Panc1 (cell line): ENCODE results near the gene ZNF362. TPM values are rescaled to one million over a fixed set of nuclear protein-coding genes. Genes with fewer than 3 reads are reported as not detected.

ENCODE experiments used
- ATAC-seq: fragments of 200-7000 bp; cut with Tn5 transposase; 2 replicates; pipeline ENCODE4 v1.9.1; 2020; ENCODE audit warnings: mild to moderate bottlenecking, moderate library complexity
- BruUV-seq: library from RNA; stranded (reverse); fragments of 400-500 nt; replicated peaks from 2 replicates; lab custom pipeline; 2021; lab: Mats Ljungman, UMichigan
- CTCF ChIA-PET: fragments of 300-600 bp; sonication (Branson Sonifier 250); formaldehyde crosslinking; loops from one replicate; lab custom pipeline; 2022; ENCODE audit warnings: antibody characterized with exemption; lab: Charles Lee
- POLR2A ChIA-PET: fragments of 300-600 bp; sonication (Branson Sonifier 250); formaldehyde crosslinking; loops from one replicate; lab custom pipeline; 2022; ENCODE audit warnings: antibody characterized with exemption; lab: Charles Lee
- DNase-seq: peaks from one replicate; pipeline ENCODE4 v3.0.0-alpha.2; 2010; ENCODE audit warnings: low read depth, low spot score
- H3K27ac ChIP-seq: 2 replicates; pipeline ENCODE4 v1.5.1; 2011; ENCODE audit warnings: mild to moderate bottlenecking, low read length, inconsistent platforms
- H3K27me3 ChIP-seq: fragments of 200-500 bp; sonication (Bioruptor generic); 2 replicates; pipeline ENCODE4 v1.6.0; 2014; ENCODE audit warnings: low read length, inconsistent platforms; ENCODE audit not compliant: control insufficient read depth, insufficient read depth
- H3K36me3 ChIP-seq: fragments of 200-500 bp; sonication (Bioruptor generic); 2 replicates; pipeline ENCODE4 v1.5.1; 2014; ENCODE audit warnings: inconsistent platforms, mild to moderate bottlenecking, low read length, moderate library complexity; ENCODE audit not compliant: control insufficient read depth, insufficient read depth
- H3K4me1 ChIP-seq: 2 replicates; pipeline ENCODE4 v1.5.1; 2011; ENCODE audit warnings: inconsistent platforms, mild to moderate bottlenecking, low read length, moderate library complexity; ENCODE audit not compliant: control insufficient read depth, insufficient read depth
- H3K4me3 ChIP-seq, 2 experiments: 2 replicates each; pipeline ENCODE4 v1.5.1; 2011 to 2012; ENCODE audit warnings: low read depth in 2 of 2, low read length in 2 of 2, mild to moderate bottlenecking in 2 of 2, inconsistent platforms in 1 of 2, moderate library complexity in 1 of 2
- H3K9me3 ChIP-seq: fragments of 200-500 bp; sonication (Bioruptor generic); 2 replicates; pipeline ENCODE4 v1.5.1; 2014; ENCODE audit warnings: low read depth, mild to moderate bottlenecking, inconsistent platforms, low read length, moderate library complexity; ENCODE audit not compliant: control insufficient read depth, insufficient read depth
- POLR2AphosphoS5 ChIP-seq: IDR thresholded peaks from 2 replicates; pipeline ENCODE4 v1.6.1; 2012; ENCODE audit warnings: mild to moderate bottlenecking, low read depth, low read length, moderate library complexity
- SIN3A ChIP-seq: IDR thresholded peaks from 2 replicates; pipeline ENCODE4 v1.6.1; 2012; ENCODE audit warnings: low read depth, mild to moderate bottlenecking, low read length, moderate library complexity, borderline replicate concordance; ENCODE audit not compliant: insufficient read depth
- TCF7L2 ChIP-seq: IDR thresholded peaks from 2 replicates; pipeline ENCODE4 v1.6.1; 2011; ENCODE audit warnings: mild to moderate bottlenecking, low read depth, low read length, inconsistent platforms
- in situ Hi-C: cut with HindIII; loops from 2 replicates; pipeline ENCODE4 v1.10.0; 2016; ENCODE audit warnings: low sequenced_read_pairs, low pct_unique_long_range_greater_than_20kb
- intact Hi-C: fragments of 100-400 bp; cut with micrococcal nuclease; formaldehyde crosslinking; loops from one replicate; pipeline ENCODE4 v1.10.0; 2022; ENCODE audit not compliant: unreplicated experiment
- total RNA-seq: library from RNA; stranded (reverse); gene quantifications from one replicate; pipeline ENCODE4 v1.2.1, GENCODE V29; 2021; ENCODE audit not compliant: unreplicated experiment
- TF ChIP-seq, protein P1 (sequence below), 2 experiments: IDR thresholded peaks; 2 replicates each; pipeline ENCODE4 v1.6.1; 2011 to 2012; ENCODE audit warnings: low read depth in 2 of 2, control low read depth in 1 of 2, low read length in 1 of 2, mild to moderate bottlenecking in 1 of 2, moderate library complexity in 1 of 2; ENCODE audit not compliant: insufficient read depth in 1 of 2
- TF ChIP-seq, protein P2 (sequence below): fragments of 450-650 bp; IDR thresholded peaks from 2 replicates; pipeline ENCODE4 v1.5.1; 2017; ENCODE audit warnings: mild to moderate bottlenecking

ZNF362 gene
- total RNA-seq, 1 experiment from 2014 or later: 17.5 TPM

DNA sequence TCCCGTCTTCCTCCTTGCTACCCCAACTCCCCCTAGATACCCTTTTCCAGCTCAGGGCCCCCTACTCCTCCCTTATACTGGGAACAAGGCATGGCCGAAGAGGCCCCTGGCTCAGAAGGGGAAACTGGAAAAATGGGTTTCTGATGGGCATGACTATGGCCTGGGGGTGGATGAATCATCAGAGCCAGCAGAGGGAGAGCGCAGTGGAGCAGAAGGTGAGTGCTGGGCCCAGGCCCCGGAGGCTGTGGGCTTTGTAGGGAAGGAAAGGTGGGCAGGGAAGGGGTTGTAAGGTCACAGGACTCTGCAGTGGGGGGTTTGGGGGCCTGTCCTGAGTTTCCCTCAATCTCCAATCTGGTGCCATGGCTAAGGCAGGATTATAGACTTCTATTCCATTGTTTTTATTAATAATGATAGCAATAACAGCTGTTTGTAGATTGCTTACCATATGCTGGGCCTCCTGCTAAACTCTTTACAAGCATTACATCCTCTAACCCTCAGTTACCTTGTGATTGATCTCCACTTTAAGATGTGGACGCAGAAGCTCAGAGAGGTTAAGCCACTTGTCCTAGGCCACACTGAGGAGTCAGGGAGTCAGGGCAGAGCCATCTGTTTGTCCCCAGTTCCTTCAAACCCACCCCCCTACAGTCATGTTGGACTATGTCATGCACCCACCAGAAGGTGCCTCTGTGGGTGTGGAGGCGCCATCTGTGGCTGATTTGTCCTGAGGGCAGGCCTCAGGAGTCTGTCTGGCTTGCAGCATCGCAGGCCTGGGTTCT lies 36.2 kb upstream of the ZNF362 start:
- intact Hi-C loops: loop anchor here (2.0 to 10.0 kb wide), 3 partner anchors 75 to 227 kb away; no protein-coding TSS in a partner anchor
- H3K27me3 ChIP-seq: no peaks in the 10 kb centered on the region
- H3K27ac ChIP-seq: no peak overlapping the region
- ATAC-seq: peak; percentile 70
- in situ Hi-C loops: no loop called here
- BruUV-seq: no TSS peak
- H3K4me3 ChIP-seq: no peak overlapping the region
- no peaks in the 10 kb centered on the region; the same call in 1 of the 2 replicates for H3K4me1 ChIP-seq
- H3K36me3 ChIP-seq: no peaks in the 10 kb centered on the region
- ChIA-PET CTCF (no interaction called here), POLR2A (no interaction called here)
- DNase-seq: no peak
- TF ChIP-seq, protein P1, sequence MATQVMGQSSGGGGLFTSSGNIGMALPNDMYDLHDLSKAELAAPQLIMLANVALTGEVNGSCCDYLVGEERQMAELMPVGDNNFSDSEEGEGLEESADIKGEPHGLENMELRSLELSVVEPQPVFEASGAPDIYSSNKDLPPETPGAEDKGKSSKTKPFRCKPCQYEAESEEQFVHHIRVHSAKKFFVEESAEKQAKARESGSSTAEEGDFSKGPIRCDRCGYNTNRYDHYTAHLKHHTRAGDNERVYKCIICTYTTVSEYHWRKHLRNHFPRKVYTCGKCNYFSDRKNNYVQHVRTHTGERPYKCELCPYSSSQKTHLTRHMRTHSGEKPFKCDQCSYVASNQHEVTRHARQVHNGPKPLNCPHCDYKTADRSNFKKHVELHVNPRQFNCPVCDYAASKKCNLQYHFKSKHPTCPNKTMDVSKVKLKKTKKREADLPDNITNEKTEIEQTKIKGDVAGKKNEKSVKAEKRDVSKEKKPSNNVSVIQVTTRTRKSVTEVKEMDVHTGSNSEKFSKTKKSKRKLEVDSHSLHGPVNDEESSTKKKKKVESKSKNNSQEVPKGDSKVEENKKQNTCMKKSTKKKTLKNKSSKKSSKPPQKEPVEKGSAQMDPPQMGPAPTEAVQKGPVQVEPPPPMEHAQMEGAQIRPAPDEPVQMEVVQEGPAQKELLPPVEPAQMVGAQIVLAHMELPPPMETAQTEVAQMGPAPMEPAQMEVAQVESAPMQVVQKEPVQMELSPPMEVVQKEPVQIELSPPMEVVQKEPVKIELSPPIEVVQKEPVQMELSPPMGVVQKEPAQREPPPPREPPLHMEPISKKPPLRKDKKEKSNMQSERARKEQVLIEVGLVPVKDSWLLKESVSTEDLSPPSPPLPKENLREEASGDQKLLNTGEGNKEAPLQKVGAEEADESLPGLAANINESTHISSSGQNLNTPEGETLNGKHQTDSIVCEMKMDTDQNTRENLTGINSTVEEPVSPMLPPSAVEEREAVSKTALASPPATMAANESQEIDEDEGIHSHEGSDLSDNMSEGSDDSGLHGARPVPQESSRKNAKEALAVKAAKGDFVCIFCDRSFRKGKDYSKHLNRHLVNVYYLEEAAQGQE (IDR thresholded peaks at IDR 0.05; ENCODE audit: insufficient read depth in 1 of 2, low read depth in 2 of 2, low read length in 1 of 2): no peak
- no peak for TF ChIP-seq SIN3A
- TF ChIP-seq POLR2AphosphoS5: no peak
- TF ChIP-seq, protein P2, sequence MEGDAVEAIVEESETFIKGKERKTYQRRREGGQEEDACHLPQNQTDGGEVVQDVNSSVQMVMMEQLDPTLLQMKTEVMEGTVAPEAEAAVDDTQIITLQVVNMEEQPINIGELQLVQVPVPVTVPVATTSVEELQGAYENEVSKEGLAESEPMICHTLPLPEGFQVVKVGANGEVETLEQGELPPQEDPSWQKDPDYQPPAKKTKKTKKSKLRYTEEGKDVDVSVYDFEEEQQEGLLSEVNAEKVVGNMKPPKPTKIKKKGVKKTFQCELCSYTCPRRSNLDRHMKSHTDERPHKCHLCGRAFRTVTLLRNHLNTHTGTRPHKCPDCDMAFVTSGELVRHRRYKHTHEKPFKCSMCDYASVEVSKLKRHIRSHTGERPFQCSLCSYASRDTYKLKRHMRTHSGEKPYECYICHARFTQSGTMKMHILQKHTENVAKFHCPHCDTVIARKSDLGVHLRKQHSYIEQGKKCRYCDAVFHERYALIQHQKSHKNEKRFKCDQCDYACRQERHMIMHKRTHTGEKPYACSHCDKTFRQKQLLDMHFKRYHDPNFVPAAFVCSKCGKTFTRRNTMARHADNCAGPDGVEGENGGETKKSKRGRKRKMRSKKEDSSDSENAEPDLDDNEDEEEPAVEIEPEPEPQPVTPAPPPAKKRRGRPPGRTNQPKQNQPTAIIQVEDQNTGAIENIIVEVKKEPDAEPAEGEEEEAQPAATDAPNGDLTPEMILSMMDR: no peak
- no peak for TF ChIP-seq TCF7L2
- peaks cover 13% of the 10 kb centered on the region for H3K9me3 ChIP-seq

GRCh38 chr1:33220676-33221384 lies 35.5 kb upstream of the ZNF362 start:
- Histone ChIP-seq H3K36me3 (no peaks in the 10 kb centered on the region), H3K27ac (no peak overlapping the region), H3K4me1 (no peaks in the 10 kb centered on the region; the same call in 1 of the 2 replicates), H3K9me3 (peaks cover 14% of the 10 kb centered on the region), H3K27me3 (no peaks in the 10 kb centered on the region), H3K4me3 (no peak overlapping the region)
- TF ChIP-seq POLR2AphosphoS5 (no peak), TCF7L2 (no peak), SIN3A (no peak)
- TF ChIP-seq, protein P1 (IDR thresholded peaks at IDR 0.05; ENCODE audit: insufficient read depth in 1 of 2, low read depth in 2 of 2, low read length in 1 of 2): no peak
- TF ChIP-seq, protein P2: no peak
- intact Hi-C loops: no loop called here
- in situ Hi-C loops: no loop called here
- ATAC-seq (no peak), DNase-seq (no peak)
- BruUV-seq: no TSS peak
- CTCF ChIA-PET: no interaction called here
- POLR2A ChIA-PET: no interaction called here
